CD1c-positive myeloid dendritic cell (primary cell): ENCODE data around the gene VPREB3.

Experiments used
- DNase-seq: peaks from one replicate; pipeline ENCODE4 v3.0.0-alpha.2; 2016; ENCODE audit errors: extremely low spot score

VPREB3 gene

DNA sequence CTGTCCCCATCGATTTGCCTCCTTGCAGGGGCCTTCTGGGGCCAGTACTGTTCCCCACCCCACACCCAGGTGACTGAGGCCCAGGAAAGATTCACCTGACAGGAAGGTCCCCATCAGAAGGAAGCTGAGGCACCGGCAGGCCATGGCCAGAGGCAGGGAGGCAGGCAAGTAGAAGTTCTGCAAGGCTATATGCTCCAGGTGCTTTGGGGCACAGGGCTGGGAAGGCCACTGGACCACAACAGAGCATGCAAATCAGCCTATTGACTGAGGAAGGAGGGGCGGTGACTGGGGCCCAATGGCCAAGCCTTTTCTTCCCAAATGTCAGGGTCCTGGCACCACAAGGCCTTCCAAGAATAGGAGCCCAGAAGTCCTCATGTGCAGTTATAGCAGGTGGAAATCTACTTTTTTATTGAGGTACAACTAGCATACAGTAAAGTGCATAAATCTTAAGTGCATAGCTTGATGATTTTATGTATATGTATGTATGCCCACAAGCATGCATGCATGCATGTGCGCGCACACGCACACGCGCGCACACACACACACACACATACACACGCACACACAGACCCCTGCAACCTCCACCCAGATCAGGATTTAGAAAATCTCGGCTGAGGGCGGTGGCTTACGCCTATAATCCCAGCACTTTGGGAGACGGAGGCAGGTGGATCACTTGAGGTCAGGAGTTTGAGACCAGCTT lies at the start of gene VPREB3:
Gene VPREB3 (minus strand): TSS at position 206 of the 700 bp plus-strand sequence. CDS start 62 bp downstream, at position 144.
- DNase-seq, result no peak

DNA sequence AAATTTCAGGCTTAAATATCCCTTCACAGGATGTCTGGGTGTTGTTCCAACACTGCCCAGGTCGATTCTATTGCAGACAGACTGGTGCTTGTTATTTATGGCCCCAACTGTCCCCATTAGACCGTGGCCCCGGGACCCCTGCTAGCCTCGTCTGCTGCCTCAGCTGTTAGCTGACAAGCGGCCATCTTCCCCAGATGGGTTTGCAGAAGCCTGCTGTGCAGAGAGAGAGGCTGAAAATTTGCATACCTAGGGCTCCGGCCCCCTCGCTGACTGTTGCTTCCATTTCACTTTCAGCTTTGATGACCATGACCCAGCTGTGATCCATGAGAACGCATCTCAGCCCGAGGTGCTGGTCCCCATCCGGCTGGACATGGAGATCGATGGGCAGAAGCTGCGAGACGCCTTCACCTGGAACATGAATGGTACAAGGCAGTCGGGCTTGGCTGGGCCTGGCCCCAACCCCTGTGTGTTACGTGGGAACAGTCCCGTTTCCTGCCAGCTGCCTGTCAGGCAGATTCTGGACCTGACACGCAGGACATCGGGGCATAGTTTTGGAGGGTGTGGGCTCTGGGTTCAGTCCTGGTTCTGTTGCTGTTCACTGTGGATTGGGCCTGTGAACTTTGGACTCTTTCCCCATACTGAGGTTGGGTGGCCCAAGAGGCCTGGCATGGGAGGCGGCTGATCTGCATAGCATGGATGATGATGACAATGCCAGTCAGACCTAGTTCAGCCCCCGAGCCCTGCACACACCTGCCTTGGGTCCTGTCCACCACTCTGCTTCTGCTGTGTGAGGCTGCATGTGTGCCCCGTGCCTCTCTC lies 49.0 kb upstream of the VPREB3 start:
- no peak for DNase-seq

DNA sequence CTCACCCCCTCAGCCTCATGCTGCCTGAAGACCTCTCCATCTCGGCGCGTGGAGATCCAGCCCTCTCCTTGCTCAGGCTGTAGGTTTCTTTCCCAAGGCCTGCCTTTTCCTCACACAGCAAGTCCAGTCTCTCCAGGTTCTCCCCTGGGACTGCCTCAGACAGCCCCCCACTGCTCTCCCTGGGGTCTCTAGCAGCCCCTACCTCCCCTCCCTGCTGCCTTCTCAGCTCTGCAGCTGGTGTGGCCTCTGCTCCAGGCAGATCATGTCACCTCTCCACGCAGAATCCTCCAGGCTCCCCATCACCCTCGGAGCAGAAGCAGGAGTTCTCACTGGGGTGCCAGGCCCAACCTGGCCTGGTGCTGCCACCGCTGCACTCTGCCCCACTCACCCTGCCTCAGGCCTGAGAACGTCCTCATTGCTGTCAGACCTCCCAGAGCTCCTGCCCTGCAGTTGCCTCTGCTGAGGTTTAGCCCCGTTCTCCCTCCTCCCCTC lies 47.7 kb upstream of the VPREB3 start:
- no peak for DNase-seq

GRCh38 chr22:23801238-23801821 lies 47.1 kb upstream of the VPREB3 start:
- no peak for DNase-seq

DNA sequence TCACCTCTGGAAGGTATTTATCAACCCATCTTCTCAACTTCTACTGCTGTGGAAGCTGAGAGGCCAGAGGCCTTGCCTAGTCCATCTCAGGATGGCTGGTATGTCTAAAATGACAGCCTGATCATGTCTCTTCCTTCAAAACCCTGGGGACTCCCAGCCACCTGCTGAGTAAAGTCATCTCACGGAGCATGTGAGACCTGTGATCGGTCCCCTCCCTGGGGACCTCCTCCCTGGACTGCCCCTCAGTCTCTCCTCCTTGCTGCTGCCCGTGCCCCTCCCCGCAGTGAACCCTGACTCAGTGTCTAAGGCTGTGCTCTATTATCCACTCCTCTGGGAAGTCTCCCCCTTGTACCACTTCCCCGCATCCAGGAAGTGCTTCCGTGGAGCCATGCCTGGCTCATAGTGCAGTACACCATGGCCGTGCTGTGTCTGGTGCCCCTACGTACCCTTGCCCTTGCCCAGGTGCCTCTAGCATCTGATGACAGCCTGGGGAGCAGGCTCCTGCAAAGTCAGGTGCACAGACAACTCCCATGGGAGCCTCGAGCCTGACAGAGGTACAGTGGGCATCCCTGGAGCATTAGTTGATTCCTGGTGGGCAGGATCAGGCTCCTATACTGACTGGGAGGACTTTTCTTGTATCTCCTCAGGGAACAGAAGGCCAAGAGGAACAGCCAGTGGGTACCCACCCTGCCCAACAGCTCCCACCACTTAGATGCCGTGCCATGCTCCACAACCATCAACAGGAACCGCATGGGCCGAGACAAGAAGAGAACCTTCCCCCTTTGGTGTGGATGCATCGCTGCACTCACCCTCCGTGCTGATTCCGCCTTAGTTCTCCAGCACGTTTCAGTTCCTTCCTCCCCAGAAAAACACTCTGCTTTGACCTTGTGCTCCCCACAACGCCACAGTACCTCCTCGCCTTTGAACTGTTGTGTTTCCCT lies 46.3 kb upstream of the VPREB3 start:
- no peak for DNase-seq

- no peak for DNase-seq
Measured at GRCh38 chr22:23796461-23796860, 42.2 kb upstream of the VPREB3 start.

DNA sequence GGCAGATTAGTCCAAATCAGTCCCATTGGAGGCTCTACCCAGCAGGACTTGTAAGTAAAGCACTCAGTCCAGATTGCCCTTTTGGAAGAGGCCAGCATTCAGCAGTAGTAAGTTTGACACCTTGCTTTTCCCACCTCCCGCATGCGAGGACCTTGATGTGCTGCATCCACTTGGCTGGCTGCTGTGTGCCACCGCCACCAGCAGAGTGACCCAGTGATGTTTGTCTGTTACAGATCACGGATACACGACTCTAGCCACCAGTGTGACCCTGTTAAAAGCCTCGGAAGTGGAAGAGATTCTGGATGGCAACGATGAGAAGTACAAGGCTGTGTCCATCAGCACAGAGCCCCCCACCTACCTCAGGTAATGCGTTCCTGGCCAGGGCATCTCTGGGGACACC lies 39.1 kb upstream of the VPREB3 start:
- no peak for DNase-seq

- no peak for DNase-seq
Measured at GRCh38 chr22:23791738-23792645, 37.8 kb upstream of the VPREB3 start.

GRCh38 chr22:23790819-23791737 lies 36.9 kb upstream of the VPREB3 start:
- DNase-seq, result no peak

DNA sequence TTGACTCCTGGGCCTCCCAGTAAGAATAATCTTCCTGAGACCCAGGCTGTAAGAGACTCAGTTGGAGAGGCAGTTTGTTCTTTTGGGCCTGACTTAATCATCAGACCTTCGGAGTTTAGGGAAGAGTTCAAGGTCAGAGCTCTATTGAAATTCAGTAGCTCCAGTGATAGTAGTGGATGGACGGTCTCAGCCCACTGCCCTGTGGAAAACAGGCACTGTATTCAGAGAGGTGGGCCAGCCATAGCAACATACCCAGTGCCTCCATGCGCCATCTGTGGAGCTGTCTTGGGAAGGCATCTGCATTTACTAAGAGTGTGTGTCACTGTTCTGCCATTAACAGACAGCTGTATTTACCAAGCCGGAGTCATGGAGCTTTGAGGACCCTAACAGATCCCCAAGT lies 35.4 kb upstream of the VPREB3 start:
- DNase-seq, result no peak

DNA sequence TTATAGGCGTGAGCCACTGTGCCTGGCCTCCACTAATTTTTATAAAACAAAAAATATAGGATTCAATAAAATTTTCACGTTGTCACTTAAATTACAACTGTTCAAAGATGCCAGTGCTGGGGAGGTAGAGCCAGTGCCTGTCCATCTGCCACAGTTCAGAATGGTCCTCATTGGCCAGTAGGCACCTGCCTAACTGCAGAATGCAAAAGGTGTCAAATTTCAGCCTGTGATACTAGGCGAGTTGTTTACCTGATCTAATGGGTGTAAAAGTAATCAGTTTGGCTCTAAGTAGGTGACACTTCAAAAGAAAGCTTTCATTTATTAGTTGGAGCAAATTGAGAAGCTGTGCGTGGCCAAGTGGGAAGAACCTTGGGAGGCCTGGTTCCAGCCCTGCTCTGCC lies 34.9 kb upstream of the VPREB3 start:
- no peak for DNase-seq

- DNase-seq, result no peak
Measured at GRCh38 chr22:23787910-23788309, 33.7 kb upstream of the VPREB3 start.

- DNase-seq, result no peak
Measured at GRCh38 chr22:23787600-23787896, 33.3 kb upstream of the VPREB3 start.

DNA sequence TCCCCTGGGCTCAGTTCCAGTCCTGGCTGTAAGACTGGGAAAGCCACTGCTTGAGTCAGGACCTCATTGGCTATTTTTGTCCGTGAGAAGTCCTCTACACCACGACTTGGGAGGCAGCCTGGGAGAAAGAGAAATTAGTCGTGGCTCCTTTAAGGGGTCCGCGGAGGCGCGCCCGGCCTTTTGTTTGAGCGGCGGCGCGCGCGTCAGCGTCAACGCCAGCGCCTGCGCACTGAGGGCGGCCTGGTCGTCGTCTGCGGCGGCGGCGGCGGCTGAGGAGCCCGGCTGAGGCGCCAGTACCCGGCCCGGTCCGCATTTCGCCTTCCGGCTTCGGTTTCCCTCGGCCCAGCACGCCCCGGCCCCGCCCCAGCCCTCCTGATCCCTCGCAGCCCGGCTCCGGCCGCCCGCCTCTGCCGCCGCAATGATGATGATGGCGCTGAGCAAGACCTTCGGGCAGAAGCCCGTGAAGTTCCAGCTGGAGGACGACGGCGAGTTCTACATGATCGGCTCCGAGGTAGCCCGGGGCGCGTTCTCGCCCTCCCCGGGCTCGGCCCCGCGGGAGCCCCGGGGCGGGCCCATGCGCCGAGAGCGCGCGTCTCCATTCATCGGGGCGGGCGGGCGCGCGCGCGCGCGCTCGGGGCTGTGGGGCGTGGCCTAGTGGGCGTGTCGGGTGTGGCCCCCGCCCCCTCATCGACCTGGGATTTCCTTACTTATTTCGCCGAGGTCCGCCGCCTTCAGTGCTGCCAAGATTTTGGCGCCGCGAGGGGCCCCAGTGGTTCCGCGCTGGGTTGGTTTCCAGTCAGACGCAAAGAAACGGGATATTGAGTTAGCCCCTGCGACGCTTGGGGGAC lies 32.8 kb upstream of the VPREB3 start, which contains the start of gene SMARCB1:
Gene SMARCB1 (plus strand): TSS at position 215 of the 848 bp plus-strand sequence. CDS start 204 bp downstream, at position 419.
- peak; percentile 96 for DNase-seq

DNA sequence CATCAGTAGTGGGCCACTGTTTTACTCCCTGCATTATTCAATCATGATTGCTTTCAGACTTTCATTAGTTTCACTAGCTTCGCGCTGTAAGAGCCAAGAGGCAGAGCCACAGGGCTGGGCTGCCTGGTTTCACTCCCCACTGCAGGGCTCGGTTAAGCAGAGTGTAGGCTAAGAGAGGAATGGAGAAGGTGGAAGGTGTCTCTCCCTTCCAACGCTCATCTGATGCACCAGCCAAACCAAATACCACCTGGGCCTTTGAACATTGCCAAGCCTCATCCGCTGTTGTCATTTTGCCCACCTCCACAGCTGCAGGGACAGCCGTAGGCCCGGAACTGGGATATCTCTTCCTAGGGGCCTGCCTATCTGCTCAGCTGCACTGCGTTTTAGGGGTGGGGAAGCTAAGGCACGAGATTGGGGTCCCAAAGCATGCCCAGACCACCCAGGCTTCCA lies 32.1 kb upstream of the VPREB3 start:
- DNase-seq, result no peak

DNA sequence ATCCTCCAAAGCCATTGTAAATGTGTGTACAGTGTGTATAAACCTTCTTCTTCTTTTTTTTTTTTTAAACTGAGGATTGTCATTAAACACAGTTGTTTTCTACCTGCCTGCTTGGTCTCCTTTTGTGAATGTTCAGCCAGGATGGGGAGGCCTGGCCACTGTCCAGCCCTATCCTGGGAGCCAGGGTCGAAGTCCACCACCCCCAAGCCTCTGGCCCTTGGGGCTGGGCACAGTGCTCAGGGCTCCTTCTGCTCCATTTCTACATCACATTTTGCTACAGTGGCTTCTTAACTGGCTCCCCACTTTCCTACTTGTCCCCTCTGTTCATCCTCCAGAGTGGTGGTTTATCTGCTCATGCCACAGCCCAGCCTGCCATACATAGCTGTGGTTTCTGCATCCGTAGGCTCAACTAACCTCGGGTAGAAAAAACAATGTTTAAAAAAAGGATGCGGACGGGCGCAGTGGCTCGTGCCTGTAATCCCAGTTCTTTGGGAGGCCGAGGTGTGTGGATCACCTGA lies 30.0 kb upstream of the VPREB3 start:
- no peak for DNase-seq

DNA sequence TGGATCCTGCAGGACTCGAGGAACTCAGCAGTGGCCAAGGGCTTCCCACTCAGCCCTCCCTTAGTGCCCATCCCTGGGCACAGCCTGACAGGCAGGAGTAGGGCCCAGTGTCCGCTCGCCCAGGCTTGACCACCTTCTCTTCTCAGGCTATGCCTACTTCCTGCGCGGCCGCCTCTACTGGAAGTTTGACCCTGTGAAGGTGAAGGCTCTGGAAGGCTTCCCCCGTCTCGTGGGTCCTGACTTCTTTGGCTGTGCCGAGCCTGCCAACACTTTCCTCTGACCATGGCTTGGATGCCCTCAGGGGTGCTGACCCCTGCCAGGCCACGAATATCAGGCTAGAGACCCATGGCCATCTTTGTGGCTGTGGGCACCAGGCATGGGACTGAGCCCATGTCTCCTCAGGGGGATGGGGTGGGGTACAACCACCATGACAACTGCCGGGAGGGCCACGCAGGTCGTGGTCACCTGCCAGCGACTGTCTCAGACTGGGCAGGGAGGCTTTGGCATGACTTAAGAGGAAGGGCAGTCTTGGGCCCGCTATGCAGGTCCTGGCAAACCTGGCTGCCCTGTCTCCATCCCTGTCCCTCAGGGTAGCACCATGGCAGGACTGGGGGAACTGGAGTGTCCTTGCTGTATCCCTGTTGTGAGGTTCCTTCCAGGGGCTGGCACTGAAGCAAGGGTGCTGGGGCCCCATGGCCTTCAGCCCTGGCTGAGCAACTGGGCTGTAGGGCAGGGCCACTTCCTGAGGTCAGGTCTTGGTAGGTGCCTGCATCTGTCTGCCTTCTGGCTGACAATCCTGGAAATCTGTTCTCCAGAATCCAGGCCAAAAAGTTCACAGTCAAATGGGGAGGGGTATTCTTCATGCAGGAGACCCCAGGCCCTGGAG lies 29.3 kb upstream of the VPREB3 start:
- no peak for DNase-seq
